ENCODE data around the gene XYLT1.

Gene XYLT1

GRCh38 chr16:17302214-17302613 is 168.5 kb downstream of the XYLT1 start:
- no peak for DNase-seq

GRCh38 chr16:17301593-17302135 is 169.1 kb downstream of the XYLT1 start:
- DNase-seq = no peak

- DNase-seq = no peak
Observed at GRCh38 chr16:17301184-17301583, 169.6 kb downstream of the XYLT1 start.

- no peak for DNase-seq
Observed at GRCh38 chr16:17299790-17300189, 171.0 kb downstream of the XYLT1 start.

GRCh38 chr16:17298238-17298637 is 172.5 kb downstream of the XYLT1 start:
- no peak for DNase-seq

- no peak for DNase-seq
Observed at GRCh38 chr16:17296431-17296830, 174.3 kb downstream of the XYLT1 start.

- DNase-seq = no peak
Observed at GRCh38 chr16:17295948-17296347, 174.8 kb downstream of the XYLT1 start.

- no peak for DNase-seq
Observed at GRCh38 chr16:17294856-17295255, 175.9 kb downstream of the XYLT1 start.

- no peak for DNase-seq
Observed at GRCh38 chr16:17293813-17294558, 176.8 kb downstream of the XYLT1 start.

- no peak for DNase-seq
Observed at GRCh38 chr16:17291289-17291688, 179.5 kb downstream of the XYLT1 start.

- DNase-seq = no peak
Observed at GRCh38 chr16:17289674-17290635, 180.8 kb downstream of the XYLT1 start.

- DNase-seq = no peak
Observed at GRCh38 chr16:17289050-17289449, 181.7 kb downstream of the XYLT1 start.

- DNase-seq = no peak
Observed at GRCh38 chr16:17287166-17287800, 183.5 kb downstream of the XYLT1 start.

GRCh38 chr16:17286443-17286842 is 184.3 kb downstream of the XYLT1 start:
- DNase-seq = no peak

GRCh38 chr16:17283016-17283415 is 187.7 kb downstream of the XYLT1 start:
- DNase-seq = no peak

- DNase-seq = no peak
Observed at GRCh38 chr16:17282247-17282646, 188.5 kb downstream of the XYLT1 start.

GRCh38 chr16:17281052-17281451 is 189.7 kb downstream of the XYLT1 start:
- no peak for DNase-seq

- DNase-seq = no peak
Observed at GRCh38 chr16:17278988-17279387, 191.8 kb downstream of the XYLT1 start.

- no peak for DNase-seq
Observed at GRCh38 chr16:17277981-17278381, 192.8 kb downstream of the XYLT1 start.

- DNase-seq = no peak
Observed at GRCh38 chr16:17276610-17277009, 194.2 kb downstream of the XYLT1 start.

- DNase-seq = no peak
Observed at GRCh38 chr16:17276010-17276530, 194.7 kb downstream of the XYLT1 start.

- no peak for DNase-seq
Observed at GRCh38 chr16:17275076-17276009, 195.4 kb downstream of the XYLT1 start.
